Measurements from ENCODE around the gene ACRV1. TPM values are rescaled to one million over a fixed set of nuclear protein-coding genes. Genes with fewer than 3 reads are reported as not detected.

ACRV1 gene
- total and polyA plus RNA-seq, 8 donors, result not detected

DNA sequence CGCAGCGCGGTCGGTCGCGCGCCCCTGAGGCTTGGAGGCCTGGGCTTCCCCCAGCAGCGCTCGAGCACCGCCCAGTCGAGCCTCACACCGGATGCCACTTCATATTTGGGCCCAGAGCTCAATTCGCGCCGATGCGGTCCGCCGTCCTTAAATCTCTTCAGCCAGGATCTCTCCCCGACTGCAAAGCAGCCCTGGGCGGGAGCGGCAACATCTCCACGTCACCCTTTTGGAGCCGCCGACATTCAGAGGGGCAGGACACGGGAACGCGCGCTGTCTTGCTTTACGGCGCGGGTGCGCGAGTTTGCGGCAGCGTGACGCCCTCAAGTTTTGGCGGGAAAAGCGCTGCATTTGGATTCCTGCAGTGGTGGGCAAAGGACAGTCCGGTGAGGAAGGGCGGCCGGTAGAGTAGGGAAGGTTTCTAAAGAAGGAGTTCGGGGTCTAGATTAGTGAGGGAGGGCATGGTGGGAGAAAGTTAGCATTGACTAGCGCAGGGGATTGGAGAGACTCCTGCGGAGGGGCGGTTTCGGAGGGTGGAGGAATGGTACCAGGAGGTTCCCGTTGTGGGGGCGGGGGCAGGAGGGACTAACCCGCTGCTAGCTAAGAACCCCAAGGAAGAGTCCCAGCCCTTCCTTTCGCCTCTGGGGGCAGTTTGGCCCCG lies 54.9 kb downstream of the ACRV1 start:
- DNase-seq, result peak; percentile 82 to 93 (median 88)
- no peak for FAIRE-seq
- intact Hi-C loops (cut with DNase I), result no loop called here
- peaks cover 0 to 12% (median 6%) of the 10 kb centered on the region in 3 donors for H3K36me3 ChIP-seq
- peak overlapping the region; percentile 41 to 75 (median 67) for H3K4me3 ChIP-seq
- peak overlapping the region; percentile 86 to 99 (median 98) for H3K27ac ChIP-seq
- peaks cover 0 to 14% (median 11%) of the 10 kb centered on the region in 3 donors for H3K4me1 ChIP-seq
- no peaks in the 10 kb centered on the region for H3K27me3 ChIP-seq
- H3K9me3 ChIP-seq, result no peaks in the 10 kb centered on the region
- TF ChIP-seq CTCF (IDR thresholded peaks at IDR 0.05), result no peak
- 0 to 1% methylated on average over 50 to 51 of the region's 51 CpGs for WGBS, 2 donors
- peak; percentile 91 to 96 (median 94) for ATAC-seq

DNA sequence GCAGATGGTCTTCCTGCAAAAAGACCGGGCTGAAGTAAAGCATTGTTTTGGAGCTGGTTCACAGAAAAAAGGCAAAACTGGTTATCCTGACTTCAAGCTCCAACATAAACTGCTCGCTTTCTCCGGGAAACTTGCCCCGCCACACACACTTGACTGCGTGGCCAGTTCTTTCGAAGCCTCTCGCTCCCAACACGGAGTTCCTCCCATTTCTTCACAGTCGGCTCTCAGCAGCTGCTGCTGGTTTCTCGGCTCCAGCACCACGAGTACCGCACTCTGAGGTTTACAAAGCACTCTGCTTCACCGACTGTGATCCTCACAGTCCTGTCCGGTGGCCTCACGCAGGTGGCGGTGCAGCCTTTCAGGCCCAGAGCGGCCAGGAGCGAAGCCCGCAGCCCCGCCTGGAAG lies 55.4 kb downstream of the ACRV1 start:
- TF ChIP-seq CTCF (IDR thresholded peaks at IDR 0.05), result no peak
- ATAC-seq, result peak in 3 of 4 donors; percentile 53 to 69 (median 57)
- peak in 1 of 6 donors; percentile 89 for DNase-seq
- no peaks in the 10 kb centered on the region for H3K27me3 ChIP-seq
- peak overlapping the region; percentile 41 to 75 (median 67) for H3K4me3 ChIP-seq
- peak overlapping the region; percentile 86 to 99 (median 98) for H3K27ac ChIP-seq
- intact Hi-C loops (cut with DNase I), result no loop called here
- H3K4me1 ChIP-seq, result peaks cover 0 to 14% (median 11%) of the 10 kb centered on the region in 3 donors
- FAIRE-seq, result no peak
- no peaks in the 10 kb centered on the region for H3K9me3 ChIP-seq
- H3K36me3 ChIP-seq, result peaks cover 0 to 17% (median 12%) of the 10 kb centered on the region in 3 donors
- 1% methylated on average over 20 of the region's 20 CpGs for WGBS, 2 donors

DNA sequence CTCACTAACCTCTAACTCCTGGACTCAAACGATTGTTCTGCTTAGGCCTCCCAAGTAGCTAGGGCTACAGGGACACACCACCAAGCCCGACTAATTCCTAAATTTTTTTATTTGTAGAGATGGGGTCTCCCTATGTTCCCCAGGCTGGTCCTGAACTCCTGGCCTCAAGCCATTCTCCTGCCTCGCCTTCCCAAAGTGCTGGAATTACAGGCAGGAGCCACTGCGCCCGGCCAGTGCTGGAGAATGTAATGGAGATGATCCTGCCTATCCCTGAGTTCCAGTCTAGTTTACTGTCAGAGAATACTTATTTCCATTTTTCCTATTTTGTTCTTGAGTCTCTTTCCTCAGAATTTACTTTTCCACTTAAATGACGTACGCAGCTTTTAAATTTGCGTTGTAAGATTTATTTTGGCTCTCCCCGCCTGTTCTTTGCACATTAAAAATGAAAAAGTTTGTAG lies 55.9 kb downstream of the ACRV1 start, which contains the start of gene CHEK1:
TSS of gene CHEK1 (plus strand) at position 408 of the 458 bp plus-strand sequence. CDS start 1,606 bp downstream, outside the sequence.
- intact Hi-C loops (cut with DNase I), result no loop called here
- ATAC-seq (peak in 1 of 4 donors; percentile 1), DNase-seq (peak in 3 of 6 donors; percentile 15 to 49 (median 21)), FAIRE-seq (no peak)
- no peaks in the 10 kb centered on the region for H3K9me3 ChIP-seq
- no peak for TF ChIP-seq CTCF (IDR thresholded peaks at IDR 0.05)
- no peaks in the 10 kb centered on the region for H3K27me3 ChIP-seq
- 49 to 55% methylated on average over 9 of the region's 9 CpGs for WGBS, 2 donors
- H3K4me3 ChIP-seq, result peak within 1 kb of the TSS; percentile 41 to 75 (median 67)
- peaks cover 0 to 14% (median 11%) of the 10 kb centered on the region in 3 donors for H3K4me1 ChIP-seq
- peak within 1 kb of the TSS; percentile 86 to 99 (median 98) for H3K27ac ChIP-seq
- peaks cover 2 to 22% (median 16%) of the 10 kb centered on the region in 3 donors for H3K36me3 ChIP-seq

DNA sequence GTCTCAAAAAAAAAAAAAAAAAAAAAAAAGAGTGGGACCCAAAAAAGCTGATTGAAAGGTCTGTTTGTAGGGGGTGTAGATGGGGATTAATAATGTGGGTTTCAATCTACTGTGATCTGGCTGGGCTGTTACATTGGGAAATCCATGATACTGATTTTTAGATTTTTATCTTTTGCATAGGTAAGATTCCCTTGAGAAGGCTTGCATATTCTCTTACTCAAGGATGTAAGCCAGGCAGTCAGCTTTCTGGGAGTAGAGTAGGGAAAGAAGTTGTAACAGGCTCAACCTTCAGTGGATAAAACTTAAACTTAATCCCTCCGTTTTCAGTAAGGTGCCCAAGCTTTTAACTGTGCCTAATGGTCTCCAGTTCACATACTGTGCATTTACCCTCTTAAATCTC lies 57.6 kb downstream of the ACRV1 start:
- no peak overlapping the region for H3K27ac ChIP-seq
- H3K4me1 ChIP-seq, result peaks cover 0 to 14% (median 11%) of the 10 kb centered on the region in 3 donors
- no peak for DNase-seq
- no peaks in the 10 kb centered on the region for H3K27me3 ChIP-seq
- H3K36me3 ChIP-seq, result peaks cover 9 to 39% (median 30%) of the 10 kb centered on the region in 3 donors
- H3K9me3 ChIP-seq, result no peaks in the 10 kb centered on the region
- no peak overlapping the region for H3K4me3 ChIP-seq
- 80 to 86% methylated on average over 1 of the region's 1 CpG for WGBS, 2 donors
- intact Hi-C loops (cut with DNase I), result no loop called here
- no peak for TF ChIP-seq CTCF (IDR thresholded peaks at IDR 0.05)
- ATAC-seq, result no peak
- FAIRE-seq, result no peak

- ATAC-seq (no peak), DNase-seq (no peak), FAIRE-seq (no peak)
- no peak for TF ChIP-seq CTCF (IDR thresholded peaks at IDR 0.05)
- no peak overlapping the region for H3K4me3 ChIP-seq
- intact Hi-C loops (cut with DNase I), result no loop called here
- 80 to 92% methylated on average over 2 of the region's 2 CpGs for WGBS, 2 donors
- H3K36me3 ChIP-seq, result peaks cover 9 to 48% (median 33%) of the 10 kb centered on the region in 3 donors
- no peaks in the 10 kb centered on the region for H3K9me3 ChIP-seq
- H3K4me1 ChIP-seq, result peaks cover 0 to 14% (median 11%) of the 10 kb centered on the region in 3 donors
- H3K27ac ChIP-seq, result no peak overlapping the region
- H3K27me3 ChIP-seq, result no peaks in the 10 kb centered on the region
Measured at GRCh38 chr11:125621995-125622394, 58.7 kb downstream of the ACRV1 start.

Data from pancreas (tissue), 10 donors.